Neural cell (in vitro differentiated cells): ENCODE results near the gene GRB2. TPM values are rescaled to one million over a fixed set of nuclear protein-coding genes. Genes with fewer than 3 reads are reported as not detected.

Experiments
- H2AFZ ChIP-seq: fragments of 200-600, 300-800 bp; sonication (generic), shearing (Covaris generic); 2 replicates; pipeline ENCODE4 v1.6.0; 2014; ENCODE audit warnings: low read depth, mild to moderate bottlenecking, antibody characterized with exemption, low read length, moderate library complexity
- H3F3A ChIP-seq: fragments of 200-600 bp; shearing (Covaris generic); 2 replicates; pipeline ENCODE4 v1.6.1; 2016; ENCODE audit warnings: mild to moderate bottlenecking, moderate library complexity, mixed read lengths, antibody characterized with exemption, low read length; ENCODE audit not compliant: insufficient read depth, poor library complexity, severe bottlenecking
- H3K27ac ChIP-seq: fragments of 200-600, 300-800 bp; sonication (generic), shearing (Covaris generic); 2 replicates; pipeline ENCODE4 v1.5.1; 2014; ENCODE audit warnings: mild to moderate bottlenecking, low read length, moderate library complexity
- H3K27me3 ChIP-seq: fragments of 300-800, 200-600 bp; sonication (generic), shearing (Covaris generic); 2 replicates; pipeline ENCODE4 v1.6.0; 2014; ENCODE audit warnings: mild to moderate bottlenecking, low read depth, low read length, moderate library complexity; ENCODE audit not compliant: insufficient read depth
- H3K36me3 ChIP-seq: fragments of 300-800, 200-600 bp; sonication (generic), shearing (Covaris generic); 2 replicates; pipeline ENCODE4 v1.5.1; 2014; ENCODE audit warnings: mild to moderate bottlenecking, antibody characterized with exemption, low read length, moderate library complexity; ENCODE audit not compliant: insufficient read depth
- H3K4me2 ChIP-seq: fragments of 300-800, 200-600 bp; sonication (generic), shearing (Covaris generic); 2 replicates; pipeline ENCODE4 v1.6.0; 2014; ENCODE audit warnings: mild to moderate bottlenecking, low read length
- H3K4me3 ChIP-seq: fragments of 300-800, 200-600 bp; sonication (generic), shearing (Covaris generic); 2 replicates; pipeline ENCODE4 v1.5.1; 2014; ENCODE audit warnings: mild to moderate bottlenecking, low read length, moderate library complexity
- H3K79me2 ChIP-seq: fragments of 200-600 bp; shearing (Covaris generic); replicated peaks from 2 replicates; pipeline ENCODE4 v1.6.0; 2014; ENCODE audit warnings: mild to moderate bottlenecking, low read length, moderate library complexity; ENCODE audit not compliant: insufficient read depth
- H3K9ac ChIP-seq: fragments of 300-800, 200-600 bp; sonication (generic), shearing (Covaris generic); 2 replicates; pipeline ENCODE4 v1.6.1; 2016; ENCODE audit warnings: mild to moderate bottlenecking, low read length, mixed read lengths
- H3K9me2 ChIP-seq: fragments of 200-600 bp; shearing (Covaris generic); 2 replicates; pipeline ENCODE4 v1.6.1; 2016; ENCODE audit warnings: mild to moderate bottlenecking, low read length, mixed read lengths; ENCODE audit not compliant: insufficient read depth
- H3K9me3 ChIP-seq: fragments of 200-600, 300-800 bp; sonication (generic), shearing (Covaris generic); 2 replicates; pipeline ENCODE4 v1.6.1; 2016; ENCODE audit warnings: mild to moderate bottlenecking, mixed run types, low read length, moderate library complexity, mixed read lengths
- H4K20me1 ChIP-seq: fragments of 200-600 bp; shearing (Covaris generic); 2 replicates; pipeline ENCODE4 v1.6.1; 2016; ENCODE audit warnings: mild to moderate bottlenecking, mixed run types; ENCODE audit not compliant: insufficient read depth
- EP300 ChIP-seq: fragments of 450-650 bp; conservative IDR thresholded peaks from 2 replicates; pipeline ENCODE4 v1.6.1; 2014; ENCODE audit warnings: antibody characterized with exemption, mild to moderate bottlenecking, moderate library complexity; ENCODE audit not compliant: poor library complexity, severe bottlenecking
- EZH2 ChIP-seq: fragments of 200-600, 300-800 bp; shearing (Covaris generic), sonication (generic); IDR thresholded peaks from 2 replicates; pipeline ENCODE4 v1.6.1; 2014; ENCODE audit warnings: antibody characterized with exemption, low read length, borderline replicate concordance, mild to moderate bottlenecking; ENCODE audit not compliant: insufficient read depth, poor library complexity, severe bottlenecking
- MXI1 ChIP-seq: fragments of 450-650 bp; conservative IDR thresholded peaks from 2 replicates; pipeline ENCODE4 v1.6.1; 2014; ENCODE audit warnings: antibody characterized with exemption, mild to moderate bottlenecking; ENCODE audit not compliant: poor library complexity, severe bottlenecking
- POLR2AphosphoS5 ChIP-seq: IDR thresholded peaks from 2 replicates; pipeline ENCODE4 v1.6.1; 2012
- RAD21 ChIP-seq: fragments of 450-650 bp; conservative IDR thresholded peaks from 2 replicates; pipeline ENCODE4 v1.6.1; 2014; ENCODE audit warnings: antibody characterized with exemption, mild to moderate bottlenecking, moderate library complexity
- SMC3 ChIP-seq: fragments of 450-650 bp; conservative IDR thresholded peaks from 2 replicates; pipeline ENCODE4 v1.6.1; 2014; ENCODE audit warnings: antibody characterized with exemption, mild to moderate bottlenecking, moderate library complexity; ENCODE audit not compliant: poor library complexity
- TAF1 ChIP-seq: IDR thresholded peaks from 2 replicates; pipeline ENCODE4 v1.6.1; 2012; ENCODE audit warnings: low read depth
- polyA plus RNA-seq: library from polyadenylated mRNA; depleted of rRNA; stranded (reverse); fragments of >200 nt; gene quantifications from 2 replicates; pipeline ENCODE4 v1.2.3, GENCODE V29; 2014
- TF ChIP-seq, protein P1 (sequence below): fragments of 450-650 bp; IDR thresholded peaks from 2 replicates; pipeline ENCODE4 v1.5.1; 2014; ENCODE audit warnings: antibody characterized with exemption, mild to moderate bottlenecking, moderate library complexity; ENCODE audit not compliant: poor library complexity, severe bottlenecking
- TF ChIP-seq, protein P2 (sequence below): IDR thresholded peaks from 2 replicates; pipeline ENCODE4 v1.6.1; 2012; ENCODE audit warnings: borderline replicate concordance

GRB2 gene
- polyA plus RNA-seq, 1 donor from 2014 or later, result 134 TPM

DNA sequence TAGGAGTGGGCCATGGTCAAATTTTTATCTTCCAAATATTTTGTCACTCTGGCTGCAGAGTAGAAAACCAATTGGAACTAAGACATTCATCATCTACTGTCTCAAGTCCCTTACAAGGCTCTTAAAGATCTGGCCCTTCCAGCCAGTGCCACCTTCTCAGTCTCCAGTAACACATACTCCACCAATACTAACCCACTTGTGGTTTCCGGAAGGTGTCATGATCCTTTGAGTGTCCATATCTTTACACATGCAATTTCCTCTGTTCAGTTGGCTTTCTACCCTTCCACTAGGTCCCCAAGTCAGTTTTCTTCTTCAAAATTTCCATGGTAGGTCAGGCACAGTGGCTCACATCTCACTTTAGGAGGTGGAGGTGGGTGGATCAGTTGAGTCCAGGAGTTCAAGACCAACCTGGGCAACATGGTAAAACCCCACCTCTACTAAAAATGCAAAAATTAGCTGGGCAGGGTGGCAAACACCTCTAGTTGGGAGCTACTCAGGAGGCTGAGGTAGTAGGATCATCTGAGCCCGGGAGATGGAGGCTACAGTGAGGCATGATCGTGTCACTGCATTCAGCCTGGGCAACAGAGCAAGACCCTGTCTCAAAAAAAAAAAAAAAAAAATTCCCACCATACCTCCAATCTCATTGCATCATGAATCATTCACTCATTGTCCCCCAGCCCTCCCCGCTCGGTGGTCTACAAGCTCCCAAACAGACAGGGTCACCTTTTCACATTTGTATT is 6.0 kb upstream of the GRB2 start:
- H3K4me3 ChIP-seq, result no peak overlapping the region
- H4K20me1 ChIP-seq, result no peaks in the 10 kb centered on the region
- no peaks in the 10 kb centered on the region for H3K9me3 ChIP-seq
- TF ChIP-seq SMC3 (no peak), RAD21 (no peak), MXI1 (no peak), POLR2AphosphoS5 (no peak), EP300 (no peak), TAF1 (no peak), EZH2 (no peak)
- TF ChIP-seq, protein P1, sequence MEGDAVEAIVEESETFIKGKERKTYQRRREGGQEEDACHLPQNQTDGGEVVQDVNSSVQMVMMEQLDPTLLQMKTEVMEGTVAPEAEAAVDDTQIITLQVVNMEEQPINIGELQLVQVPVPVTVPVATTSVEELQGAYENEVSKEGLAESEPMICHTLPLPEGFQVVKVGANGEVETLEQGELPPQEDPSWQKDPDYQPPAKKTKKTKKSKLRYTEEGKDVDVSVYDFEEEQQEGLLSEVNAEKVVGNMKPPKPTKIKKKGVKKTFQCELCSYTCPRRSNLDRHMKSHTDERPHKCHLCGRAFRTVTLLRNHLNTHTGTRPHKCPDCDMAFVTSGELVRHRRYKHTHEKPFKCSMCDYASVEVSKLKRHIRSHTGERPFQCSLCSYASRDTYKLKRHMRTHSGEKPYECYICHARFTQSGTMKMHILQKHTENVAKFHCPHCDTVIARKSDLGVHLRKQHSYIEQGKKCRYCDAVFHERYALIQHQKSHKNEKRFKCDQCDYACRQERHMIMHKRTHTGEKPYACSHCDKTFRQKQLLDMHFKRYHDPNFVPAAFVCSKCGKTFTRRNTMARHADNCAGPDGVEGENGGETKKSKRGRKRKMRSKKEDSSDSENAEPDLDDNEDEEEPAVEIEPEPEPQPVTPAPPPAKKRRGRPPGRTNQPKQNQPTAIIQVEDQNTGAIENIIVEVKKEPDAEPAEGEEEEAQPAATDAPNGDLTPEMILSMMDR, result no peak
- TF ChIP-seq, protein P2, sequence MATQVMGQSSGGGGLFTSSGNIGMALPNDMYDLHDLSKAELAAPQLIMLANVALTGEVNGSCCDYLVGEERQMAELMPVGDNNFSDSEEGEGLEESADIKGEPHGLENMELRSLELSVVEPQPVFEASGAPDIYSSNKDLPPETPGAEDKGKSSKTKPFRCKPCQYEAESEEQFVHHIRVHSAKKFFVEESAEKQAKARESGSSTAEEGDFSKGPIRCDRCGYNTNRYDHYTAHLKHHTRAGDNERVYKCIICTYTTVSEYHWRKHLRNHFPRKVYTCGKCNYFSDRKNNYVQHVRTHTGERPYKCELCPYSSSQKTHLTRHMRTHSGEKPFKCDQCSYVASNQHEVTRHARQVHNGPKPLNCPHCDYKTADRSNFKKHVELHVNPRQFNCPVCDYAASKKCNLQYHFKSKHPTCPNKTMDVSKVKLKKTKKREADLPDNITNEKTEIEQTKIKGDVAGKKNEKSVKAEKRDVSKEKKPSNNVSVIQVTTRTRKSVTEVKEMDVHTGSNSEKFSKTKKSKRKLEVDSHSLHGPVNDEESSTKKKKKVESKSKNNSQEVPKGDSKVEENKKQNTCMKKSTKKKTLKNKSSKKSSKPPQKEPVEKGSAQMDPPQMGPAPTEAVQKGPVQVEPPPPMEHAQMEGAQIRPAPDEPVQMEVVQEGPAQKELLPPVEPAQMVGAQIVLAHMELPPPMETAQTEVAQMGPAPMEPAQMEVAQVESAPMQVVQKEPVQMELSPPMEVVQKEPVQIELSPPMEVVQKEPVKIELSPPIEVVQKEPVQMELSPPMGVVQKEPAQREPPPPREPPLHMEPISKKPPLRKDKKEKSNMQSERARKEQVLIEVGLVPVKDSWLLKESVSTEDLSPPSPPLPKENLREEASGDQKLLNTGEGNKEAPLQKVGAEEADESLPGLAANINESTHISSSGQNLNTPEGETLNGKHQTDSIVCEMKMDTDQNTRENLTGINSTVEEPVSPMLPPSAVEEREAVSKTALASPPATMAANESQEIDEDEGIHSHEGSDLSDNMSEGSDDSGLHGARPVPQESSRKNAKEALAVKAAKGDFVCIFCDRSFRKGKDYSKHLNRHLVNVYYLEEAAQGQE, result no peak
- no peaks in the 10 kb centered on the region for H3K9me2 ChIP-seq
- H2AFZ ChIP-seq, result no peak overlapping the region
- H3K27me3 ChIP-seq, result peaks cover 8% of the 10 kb centered on the region
- H3K79me2 ChIP-seq, result no peaks in the 10 kb centered on the region
- no peak overlapping the region for H3K4me2 ChIP-seq
- no peaks in the 10 kb centered on the region for H3F3A ChIP-seq
- H3K9ac ChIP-seq, result no peak overlapping the region
- no peaks in the 10 kb centered on the region for H3K36me3 ChIP-seq
- no peak overlapping the region for H3K27ac ChIP-seq

DNA sequence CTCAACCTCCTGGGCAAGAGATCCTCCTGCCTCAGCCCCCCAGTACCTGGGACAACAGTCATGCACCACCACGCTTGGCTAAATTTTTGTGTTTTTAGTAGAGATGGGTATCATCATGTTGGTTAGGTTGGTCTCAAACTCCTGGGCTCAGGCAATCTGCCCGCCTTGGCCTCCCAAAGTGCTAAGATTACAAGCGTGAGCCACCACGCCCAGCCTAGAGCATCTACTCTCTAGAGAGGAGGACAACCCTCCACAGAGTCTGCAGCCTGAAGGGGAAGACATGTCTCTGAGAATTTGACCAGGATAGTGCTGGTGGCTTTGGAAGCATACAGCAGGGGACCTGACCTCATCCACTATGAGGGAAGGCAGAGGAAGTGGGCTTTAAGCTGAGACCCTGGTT is 4.7 kb upstream of the GRB2 start:
- Histone ChIP-seq H3K4me2 (no peak overlapping the region), H3K36me3 (no peaks in the 10 kb centered on the region), H3K9me2 (no peaks in the 10 kb centered on the region), H3K27ac (no peak overlapping the region), H3K79me2 (no peaks in the 10 kb centered on the region), H2AFZ (no peak overlapping the region), H3K9ac (no peak overlapping the region), H3K27me3 (peaks cover 3% of the 10 kb centered on the region), H3K4me3 (no peak overlapping the region), H4K20me1 (no peaks in the 10 kb centered on the region), H3F3A (no peaks in the 10 kb centered on the region), H3K9me3 (no peaks in the 10 kb centered on the region)
- TF ChIP-seq MXI1 (no peak), EP300 (no peak), RAD21 (no peak), TAF1 (no peak)
- TF ChIP-seq, protein P1, result no peak
